ENCODE results near the gene CNTN1.

The CNTN1 gene

GRCh38 chr12:41120211-41120610, 428.0 kb downstream of the CNTN1 start:
- DNase-seq (ENCODE audit: low read depth), result no peak

GRCh38 chr12:41121374-41121773, 429.1 kb downstream of the CNTN1 start:
- no peak for DNase-seq (ENCODE audit: low read depth)
